Measurements from ENCODE around the gene JSRP1.

JSRP1 gene

DNA sequence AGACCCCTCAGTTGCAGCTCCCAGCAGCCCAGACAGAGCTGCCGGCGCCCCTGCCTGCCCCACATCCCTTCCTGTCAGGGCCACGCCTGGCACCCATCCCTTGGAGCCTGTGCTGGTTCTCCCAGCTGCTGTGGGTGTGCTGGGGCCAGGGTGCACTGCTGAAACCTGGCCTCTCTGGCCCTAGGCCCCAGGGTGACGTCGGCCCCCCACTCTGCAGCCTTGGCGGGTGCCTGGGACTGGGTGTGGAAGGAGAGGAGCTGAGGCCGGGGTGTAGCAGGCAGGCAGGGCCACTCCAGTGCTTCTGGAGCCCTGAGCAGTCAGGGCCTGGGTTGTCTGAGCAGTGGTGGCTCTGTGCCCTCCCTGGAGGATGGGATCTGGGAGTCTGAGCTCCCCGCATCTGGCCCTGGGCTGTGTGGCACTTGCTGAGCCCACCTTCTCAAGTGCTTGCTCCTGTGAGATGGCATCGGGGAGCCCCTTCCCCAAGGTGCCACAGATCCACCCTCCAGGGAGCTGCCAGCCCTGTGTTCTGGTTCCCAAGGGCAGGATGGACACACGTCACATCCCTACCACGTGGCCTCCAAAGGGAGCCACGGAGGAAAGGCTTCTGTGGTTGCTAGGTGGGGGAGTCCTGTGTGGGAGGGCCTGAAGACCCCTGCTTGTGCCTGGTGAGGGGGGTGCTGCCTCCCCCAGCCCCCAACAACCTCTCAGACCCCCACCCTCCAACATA is 25.2 kb downstream of the JSRP1 start:
- DNase-seq, result no peak

DNA sequence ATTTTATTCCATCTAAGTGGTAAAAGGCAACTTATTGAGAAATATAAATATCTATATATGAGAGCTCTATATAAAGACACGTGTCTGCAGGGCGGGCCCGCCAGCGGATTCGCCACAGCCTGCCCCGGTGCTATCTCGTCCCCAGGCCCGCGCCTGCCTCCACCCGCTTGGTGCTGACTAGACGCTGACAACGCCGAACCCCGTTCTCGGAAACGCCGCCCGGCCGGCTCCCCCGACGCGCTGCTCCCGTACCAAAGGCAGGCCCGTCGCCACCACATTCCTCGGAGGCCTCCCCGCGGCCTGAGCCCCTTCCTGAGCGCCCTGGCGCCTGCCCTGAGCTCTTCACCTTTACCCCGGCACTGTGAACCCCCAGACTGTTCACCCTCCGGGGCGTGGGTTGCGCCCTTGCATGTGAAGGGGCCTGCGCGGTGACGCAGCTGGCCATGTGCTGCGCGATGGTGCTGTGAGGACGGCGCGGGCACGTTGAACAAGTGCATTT is 26.1 kb downstream of the JSRP1 start:
- no peak for DNase-seq

DNA sequence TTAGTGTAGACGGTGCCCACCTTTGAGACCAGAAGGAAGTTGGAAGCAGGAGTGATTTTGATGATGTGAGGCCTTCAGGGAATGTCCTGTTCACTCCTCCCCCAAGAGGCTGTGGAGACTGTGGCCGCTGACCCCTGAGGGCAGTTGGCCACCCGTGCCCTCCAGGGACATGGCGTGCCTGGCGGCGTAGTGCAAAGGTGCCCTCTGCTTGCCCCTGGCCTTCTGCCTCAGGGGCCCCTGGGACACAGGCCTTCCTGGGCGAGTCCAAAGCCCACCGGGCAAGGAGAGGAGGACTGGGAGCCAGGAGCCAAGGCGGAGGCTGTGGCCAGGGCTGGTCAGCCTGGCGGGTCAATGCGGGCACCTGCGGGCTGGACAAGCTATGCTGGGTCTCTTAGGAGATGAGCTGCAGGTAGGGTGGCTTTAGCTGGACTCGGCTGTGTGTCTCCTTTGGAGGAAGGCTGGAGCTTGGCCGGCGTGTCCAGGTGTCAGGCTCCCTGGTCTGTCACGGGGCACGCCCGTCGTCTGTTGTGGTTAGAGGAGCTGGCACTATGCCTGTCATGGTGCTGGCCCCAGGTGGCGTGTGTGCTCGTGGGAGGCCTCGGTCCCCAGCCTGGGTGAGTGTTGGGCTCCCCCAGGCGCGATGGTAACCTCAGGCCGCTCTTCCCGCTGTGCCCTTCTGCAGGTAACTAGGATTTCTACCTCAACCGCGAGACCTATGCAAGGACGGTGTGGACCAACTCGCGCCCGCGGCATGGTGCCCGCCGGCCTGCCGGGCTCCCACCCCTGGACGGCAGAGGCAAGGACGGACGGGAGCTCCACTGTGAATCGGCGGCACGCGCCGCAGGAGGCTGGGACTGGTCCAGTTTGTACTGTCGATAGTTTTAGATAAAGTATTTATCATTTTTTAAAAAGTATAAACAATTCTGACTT is 26.8 kb downstream of the JSRP1 start:
- no peak for DNase-seq

DNA sequence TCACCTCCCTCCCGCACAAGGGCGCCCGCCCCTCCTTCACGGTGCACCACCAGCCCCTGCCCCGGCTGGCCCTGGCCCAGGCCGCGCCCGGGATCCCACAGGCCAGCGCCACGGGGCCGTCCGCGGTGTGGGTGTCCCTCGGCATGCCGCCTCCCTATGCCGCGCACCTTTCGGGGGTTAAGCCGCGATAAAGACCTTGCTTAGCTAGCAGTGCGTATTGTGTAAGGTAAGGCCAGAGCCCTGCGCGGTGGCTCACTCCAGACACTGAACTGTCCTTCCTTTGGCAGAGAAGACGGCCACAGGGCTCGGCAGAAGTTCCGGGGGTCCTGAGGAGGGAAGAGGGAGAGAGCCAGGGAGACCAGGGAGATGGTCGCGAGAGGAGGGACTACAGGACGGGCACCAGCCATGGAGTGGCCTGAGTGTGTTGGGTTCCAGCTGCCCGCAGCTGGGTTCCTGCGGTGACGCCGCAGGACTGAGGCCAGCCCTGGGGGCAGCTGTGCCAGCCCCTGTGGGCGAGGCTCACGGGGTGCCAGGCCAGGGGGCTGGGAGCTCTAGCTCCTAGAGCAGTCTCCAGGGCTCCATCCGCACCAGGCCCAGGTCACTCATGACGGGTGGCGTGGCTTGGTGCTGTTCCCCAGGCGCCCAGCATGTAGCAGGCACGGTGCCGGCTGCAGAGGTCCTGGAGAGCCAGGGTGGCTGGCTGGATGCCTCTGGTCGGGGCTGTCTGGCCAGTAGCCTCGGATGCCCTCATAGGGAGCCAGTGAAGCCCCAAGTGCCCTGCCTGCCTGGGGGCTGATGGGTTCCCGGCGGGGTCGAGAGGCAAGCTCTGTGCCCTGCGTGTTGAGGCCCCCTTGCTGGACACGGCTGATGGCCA is 27.8 kb downstream of the JSRP1 start:
- no peak for DNase-seq

DNA sequence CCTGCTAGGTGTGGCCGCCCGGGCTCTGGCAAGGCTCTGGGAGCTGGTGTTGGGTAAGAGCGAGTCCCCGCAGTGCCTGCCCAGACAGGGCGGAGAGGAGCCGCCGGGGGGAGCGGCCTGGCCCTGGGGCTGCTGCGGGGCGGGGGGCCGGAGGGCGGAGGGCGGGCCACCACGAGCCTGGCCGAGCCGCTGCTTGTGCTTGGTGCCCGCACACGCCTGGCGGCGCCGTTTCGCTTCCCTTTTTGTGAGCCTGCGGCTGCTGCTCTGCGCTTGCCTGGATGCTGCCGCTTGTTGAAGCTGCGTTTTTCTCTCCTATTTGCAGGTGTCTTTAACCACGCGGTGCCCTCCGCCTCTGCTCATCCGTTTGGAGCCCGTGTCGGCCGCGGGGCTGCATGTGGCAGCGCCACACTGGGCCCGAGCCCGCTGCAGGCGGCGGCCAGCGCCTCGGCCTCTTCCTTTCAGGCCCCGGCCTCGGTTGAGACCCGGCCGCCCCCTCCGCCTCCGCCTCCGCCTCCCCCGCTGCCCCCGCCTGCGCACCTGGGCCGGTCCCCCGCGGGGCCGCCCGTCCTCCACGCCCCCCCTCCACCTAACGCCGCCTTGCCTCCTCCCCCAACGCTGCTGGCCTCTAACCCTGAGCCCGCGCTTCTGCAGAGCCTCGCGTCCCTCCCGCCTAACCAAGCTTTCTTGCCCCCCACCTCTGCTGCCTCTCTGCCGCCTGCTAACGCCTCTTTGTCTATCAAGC is 28.6 kb downstream of the JSRP1 start:
- DNase-seq, result no peak

DNA sequence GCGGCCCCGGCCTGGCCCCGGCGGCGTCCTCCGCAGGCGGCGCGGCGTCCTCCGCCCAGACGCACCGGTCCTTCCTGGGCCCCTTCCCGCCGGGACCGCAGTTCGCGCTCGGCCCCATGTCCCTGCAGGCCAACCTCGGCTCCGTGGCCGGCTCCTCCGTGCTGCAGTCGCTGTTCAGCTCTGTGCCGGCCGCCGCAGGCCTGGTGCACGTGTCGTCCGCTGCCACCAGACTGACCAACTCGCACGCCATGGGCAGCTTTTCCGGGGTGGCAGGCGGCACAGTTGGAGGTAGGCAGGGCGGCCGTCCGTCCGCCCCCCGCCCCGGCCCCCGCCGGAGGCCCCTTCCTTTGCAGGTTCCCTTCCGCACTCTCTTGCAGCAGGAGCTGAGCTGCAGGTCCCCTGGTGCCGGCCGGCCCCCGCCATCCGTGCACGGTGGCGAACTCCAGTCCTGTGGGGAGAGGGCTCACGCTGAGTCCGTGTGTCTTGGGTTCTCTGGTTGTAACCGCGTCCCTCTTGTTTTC is 29.3 kb downstream of the JSRP1 start:
- no peak for DNase-seq

DNA sequence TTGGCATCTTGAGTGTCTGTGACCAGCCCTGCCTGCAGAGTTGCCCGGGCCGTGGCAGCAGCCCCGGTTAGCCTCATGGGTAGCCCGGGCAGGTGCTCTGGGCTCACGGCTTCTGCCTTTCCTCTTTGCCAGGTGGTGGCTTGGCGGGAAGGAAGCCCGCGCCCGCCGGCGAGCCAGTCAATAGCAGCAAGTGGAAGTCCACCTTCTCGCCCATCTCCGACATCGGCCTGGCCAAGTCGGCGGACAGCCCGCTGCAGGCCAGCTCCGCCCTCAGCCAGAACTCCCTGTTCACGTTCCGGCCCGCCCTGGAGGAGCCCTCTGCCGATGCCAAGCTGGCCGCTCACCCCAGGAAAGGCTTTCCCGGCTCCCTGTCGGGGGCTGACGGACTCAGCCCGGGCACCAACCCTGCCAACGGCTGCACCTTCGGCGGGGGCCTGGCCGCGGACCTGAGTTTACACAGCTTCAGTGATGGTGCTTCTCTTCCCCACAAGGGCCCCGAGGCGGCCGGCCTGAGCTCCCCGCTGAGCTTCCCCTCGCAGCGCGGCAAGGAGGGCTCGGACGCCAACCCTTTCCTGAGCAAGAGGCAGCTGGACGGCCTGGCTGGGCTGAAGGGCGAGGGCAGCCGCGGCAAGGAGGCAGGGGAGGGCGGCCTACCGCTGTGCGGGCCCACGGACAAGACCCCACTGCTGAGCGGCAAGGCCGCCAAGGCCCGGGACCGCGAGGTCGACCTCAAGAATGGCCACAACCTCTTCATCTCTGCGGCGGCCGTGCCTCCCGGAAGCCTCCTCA is 30.0 kb downstream of the JSRP1 start:
- no peak for DNase-seq

DNA sequence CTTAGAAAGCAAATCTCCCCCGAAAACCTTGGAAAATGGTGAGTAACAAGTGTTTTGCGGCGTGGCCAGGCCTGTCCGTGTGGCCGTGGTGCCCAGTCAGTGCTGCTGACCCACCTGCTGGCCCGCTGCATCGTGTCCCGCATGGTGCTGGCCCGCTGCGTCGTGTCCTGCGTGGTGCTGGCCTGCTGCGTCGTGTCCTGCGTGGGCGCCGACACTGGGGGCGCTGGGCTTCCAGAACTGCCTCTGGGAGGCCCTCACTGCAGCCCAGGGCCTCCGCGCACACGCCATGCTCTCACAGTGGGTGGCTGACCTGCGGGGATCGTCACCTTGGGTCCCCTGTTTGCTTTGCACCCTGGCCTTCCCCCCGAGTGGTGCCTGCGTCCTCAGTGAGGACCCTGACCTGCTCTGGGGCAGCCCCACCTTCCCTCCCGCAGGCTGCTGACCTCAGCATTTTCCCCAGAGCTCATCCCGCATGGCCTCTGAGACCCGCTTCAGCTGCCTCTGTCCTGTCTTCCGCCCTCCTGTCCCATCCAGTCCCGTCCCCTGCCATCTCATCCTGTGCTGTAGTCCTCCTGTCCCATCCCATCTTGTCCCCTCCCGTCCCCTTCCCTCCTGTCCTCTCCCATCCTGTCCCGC is 30.7 kb downstream of the JSRP1 start:
- no peak for DNase-seq

DNA sequence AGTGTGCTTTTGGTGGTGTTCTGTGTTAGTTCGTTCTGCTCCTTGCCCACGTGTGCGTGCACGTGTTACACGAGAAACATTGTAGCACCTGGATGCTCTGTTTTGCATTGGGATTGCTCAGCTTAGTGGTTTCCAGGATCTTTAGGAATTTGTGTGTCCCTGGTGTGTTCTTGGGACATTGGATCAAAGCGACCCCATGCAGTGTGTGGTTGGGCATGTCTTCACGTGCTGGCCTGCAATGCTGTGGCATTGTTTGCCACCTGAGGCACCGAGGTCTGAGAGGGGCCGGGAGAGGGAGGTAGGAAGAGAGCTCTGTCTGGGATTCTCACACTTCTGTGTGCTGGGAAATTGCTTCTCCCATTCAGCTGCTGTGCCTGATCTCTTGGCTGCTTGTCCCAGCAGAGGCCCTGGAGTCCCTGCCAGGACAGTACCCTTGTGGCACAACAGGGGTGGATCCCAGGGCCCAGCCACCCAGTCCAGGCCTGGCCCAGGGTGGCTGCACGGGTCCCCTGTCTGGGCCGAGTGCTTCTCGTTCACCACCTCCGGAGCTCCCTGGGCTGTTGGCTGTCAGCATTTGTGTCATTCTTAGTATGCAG is 31.4 kb downstream of the JSRP1 start:
- DNase-seq, result no peak

DNA sequence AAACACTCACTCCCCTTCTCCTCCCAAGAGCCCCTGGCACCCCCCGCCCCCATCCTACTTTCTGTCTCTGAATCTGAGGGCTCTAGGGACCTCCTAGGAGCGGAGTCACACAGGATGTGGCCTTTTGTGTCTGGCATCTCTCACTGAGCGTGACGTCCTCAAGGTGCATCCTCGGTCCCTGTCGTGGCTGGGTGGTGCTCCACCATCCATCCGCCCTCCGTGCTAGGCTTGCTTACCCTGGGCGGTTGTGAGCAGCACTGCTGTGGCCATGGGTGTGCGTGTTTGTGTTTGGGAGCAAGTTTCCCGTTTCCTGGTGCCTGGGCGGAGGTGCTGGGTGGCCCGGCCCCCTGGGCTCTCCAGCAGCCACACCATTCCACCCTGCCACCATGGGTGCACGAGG is 32.3 kb downstream of the JSRP1 start:
- no peak for DNase-seq

DNA sequence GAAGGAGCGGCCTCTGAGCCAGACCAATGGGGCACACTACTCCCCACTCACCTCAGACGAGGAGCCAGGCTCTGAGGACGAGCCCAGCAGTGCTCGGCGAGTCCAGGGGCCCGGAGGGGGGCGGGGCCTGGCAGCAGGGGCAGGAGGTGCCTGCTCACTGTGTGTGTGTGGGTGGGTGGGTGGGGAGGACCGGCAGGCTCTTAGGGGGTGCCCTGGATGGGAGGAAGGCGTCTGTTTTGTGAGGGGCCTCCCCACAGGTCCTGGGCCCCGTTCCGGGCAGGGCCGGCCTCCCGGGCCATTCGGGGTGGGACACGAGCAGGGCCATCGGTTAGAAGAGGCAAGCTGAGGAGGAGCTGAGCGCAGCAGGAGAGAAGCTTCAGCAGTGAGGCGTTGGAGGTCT is 32.8 kb downstream of the JSRP1 start:
- DNase-seq, result no peak

DNA sequence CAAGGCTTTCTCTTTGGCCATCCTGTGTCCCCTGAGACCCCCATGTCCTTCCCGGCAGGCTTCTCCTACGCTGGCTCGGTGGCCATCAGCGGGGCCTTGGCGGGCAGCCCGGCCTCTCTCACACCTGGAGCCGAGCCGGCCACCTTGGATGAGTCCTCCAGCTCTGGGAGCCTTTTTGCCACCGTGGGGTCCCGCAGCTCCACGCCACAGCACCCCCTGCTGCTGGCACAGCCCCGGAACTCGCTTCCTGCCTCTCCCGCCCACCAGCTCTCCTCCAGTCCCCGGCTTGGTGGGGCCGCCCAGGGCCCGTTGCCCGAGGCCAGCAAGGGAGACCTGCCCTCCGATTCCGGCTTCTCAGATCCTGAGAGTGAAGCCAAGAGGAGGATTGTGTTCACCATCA is 34.3 kb downstream of the JSRP1 start:
- no peak for DNase-seq

DNA sequence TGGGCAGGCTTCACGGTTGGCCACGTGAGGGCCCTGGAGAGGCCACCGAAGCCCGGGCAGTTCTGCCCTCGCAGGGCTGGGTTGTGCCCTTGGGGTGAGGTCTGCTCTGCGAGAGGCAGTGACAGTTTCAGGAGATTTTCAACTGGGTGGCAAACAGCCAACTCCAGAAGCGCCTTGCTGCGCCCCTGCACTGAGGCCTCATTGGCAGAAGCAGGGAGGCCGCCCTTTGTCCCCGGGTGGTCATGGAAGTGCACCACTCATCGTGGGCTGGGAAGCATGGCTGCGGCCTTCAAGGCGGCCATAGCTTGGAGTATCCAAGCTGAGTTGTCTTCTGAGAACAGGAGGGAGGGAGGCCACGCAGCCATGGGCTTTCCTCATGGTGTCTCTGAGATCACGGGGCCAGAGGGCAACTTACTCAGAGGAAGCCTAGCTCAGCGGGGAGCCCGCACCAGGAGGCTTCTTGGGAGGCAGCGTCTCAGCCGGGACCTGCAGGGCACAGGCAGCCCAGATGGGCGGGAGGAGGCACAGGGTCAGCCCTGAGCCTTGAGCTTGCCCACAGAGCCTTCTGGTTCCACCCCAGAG is 34.9 kb downstream of the JSRP1 start:
- no peak for DNase-seq

DNA sequence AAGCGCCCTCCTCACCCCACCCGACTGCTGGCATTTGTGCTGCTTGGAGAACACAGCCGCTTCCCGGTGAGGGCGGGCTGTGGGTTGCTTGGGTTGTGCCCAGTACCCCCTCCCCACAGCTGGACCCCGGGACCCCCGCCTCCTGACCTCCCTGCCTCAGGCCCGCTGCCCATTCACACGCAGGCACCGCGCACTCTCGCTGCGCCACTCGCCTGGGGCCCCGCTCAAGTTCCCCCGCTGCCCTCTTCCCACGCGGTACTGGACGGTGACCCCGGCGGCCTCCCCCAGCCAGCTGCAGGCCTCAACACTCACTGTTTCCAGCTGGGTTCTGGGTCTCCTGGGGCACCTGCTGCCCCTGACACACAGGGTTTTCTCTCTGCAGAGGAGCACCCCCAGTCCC is 36.5 kb downstream of the JSRP1 start:
- DNase-seq, result no peak

DNA sequence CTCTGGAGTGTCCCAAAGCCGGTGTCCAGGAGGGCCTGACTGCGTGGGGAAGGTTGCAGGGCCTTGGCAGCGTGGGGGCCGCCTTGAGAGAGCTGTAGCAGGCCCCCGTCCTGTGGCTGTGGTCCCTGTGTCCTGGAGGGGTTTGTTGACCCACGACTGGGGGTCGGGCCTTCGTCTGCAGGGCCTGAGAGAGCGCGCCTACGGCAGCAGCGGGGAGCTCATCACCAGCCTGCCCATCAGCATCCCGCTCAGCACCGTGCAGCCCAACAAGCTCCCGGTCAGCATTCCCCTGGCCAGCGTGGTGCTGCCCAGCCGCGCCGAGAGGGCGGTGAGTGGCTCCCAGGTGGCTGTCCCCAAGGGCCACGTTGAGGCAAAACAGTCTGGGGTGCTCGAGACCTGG is 38.6 kb downstream of the JSRP1 start:
- no peak for DNase-seq

DNA sequence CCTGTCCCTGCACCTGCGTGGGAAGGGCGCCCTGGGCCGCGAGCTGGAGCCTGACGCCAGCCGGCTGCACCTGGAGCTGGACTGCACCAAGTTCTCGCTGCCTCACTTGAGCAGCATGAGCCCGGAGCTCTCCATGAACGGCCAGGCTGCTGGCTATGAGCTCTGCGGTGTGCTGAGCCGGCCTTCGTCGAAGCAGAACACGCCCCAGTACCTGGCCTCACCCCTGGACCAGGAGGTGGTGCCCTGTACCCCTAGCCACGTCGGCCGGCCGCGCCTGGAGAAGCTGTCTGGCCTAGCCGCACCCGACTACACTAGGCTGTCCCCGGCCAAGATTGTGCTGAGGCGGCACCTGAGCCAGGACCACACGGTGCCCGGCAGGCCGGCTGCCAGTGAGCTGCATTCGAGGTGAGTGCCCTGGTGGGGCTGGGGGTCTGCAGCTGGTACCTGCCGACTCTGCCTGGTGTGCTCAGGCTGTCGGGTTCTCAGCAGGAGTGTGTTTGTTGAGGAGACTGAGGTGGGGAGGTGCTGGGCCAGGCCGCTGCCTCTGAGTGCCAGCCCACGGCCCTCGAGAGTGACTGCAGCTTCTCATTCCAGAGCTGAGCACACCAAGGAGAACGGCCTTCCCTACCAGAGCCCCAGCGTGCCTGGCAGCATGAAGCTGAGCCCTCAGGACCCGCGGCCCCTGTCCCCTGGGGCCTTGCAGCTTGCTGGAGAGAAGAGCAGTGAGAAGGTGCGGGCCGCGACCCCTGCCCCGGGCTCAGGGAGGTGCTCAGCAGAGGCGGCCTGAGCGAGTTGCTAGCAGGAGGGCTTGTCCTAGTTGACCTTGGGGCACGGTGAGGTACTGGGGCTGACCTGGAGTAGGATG is 39.6 kb downstream of the JSRP1 start:
- no peak for DNase-seq

DNA sequence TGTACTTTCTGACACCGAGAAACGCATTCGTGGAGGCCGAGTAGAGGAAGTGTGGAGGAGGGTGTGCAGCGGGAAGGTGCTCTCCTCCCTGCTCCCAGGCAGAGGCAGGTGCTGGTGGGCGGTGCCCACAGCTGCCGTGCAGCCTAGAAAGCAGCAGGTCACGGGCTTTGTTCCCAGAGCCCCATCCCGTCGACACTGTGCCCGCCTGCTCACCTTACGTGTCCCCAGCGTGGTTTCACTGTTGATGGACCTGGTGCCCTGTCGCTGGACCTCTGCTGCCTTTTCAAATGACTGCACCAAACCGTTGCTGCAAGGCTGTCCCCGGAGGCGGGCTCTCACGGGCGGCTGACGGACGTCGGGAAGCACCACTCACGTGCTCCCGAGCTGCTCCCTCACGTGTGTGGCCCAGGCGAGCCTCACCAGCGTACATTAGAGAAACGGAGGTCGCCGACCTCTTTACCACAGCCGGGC is 40.9 kb downstream of the JSRP1 start:
- no peak for DNase-seq

DNA sequence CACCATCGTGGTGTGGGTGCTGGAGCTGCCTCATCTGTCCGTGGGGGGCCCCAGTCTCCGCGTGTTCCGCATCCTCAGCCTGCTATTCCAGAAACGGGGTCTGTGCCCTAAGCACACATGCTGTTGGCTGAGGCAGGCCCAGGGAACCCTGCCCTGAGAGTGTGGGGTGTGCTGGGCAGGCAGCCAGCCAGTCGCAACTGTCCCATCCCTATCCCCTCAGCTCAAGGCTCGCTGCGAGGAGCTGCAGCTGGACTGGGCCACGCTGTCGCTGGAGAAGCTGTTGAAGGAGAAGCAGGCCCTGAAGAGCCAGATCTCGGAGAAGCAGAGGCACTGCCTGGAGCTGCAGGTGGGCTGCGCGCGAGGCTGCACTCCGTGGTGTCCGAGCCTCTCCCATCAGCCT is 42.0 kb downstream of the JSRP1 start:
- DNase-seq, result no peak

DNA sequence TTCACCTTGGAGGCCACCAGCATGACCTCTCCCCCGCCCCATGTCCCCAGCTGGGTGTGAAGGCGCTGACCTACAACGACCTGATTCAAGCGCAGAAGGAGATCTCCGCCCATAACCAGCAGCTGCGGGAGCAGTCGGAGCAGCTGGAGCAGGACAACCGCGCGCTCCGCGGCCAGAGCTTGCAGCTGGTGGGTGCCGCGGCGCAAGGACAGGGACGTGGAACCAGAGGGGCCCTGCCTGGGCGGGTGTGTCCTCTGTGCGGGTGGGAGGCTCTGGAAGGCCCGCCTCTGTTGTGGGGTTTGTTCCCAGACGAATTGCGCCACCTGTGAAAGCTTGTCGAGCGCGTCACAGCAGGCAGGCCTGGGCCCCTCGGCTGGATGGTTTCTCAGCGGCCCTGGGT is 42.4 kb downstream of the JSRP1 start:
- no peak for DNase-seq
